ENCODE measurements around the gene CFAP46. TPM values are rescaled to one million over a fixed set of nuclear protein-coding genes. Genes with fewer than 3 reads are reported as not detected.

CFAP46 gene
- total and polyA plus RNA-seq, 2 of the 8 experiments (the other 6 are each of a cell fraction or from before 2014, with no cell fraction given): 2.6 to 4.8 TPM

DNA sequence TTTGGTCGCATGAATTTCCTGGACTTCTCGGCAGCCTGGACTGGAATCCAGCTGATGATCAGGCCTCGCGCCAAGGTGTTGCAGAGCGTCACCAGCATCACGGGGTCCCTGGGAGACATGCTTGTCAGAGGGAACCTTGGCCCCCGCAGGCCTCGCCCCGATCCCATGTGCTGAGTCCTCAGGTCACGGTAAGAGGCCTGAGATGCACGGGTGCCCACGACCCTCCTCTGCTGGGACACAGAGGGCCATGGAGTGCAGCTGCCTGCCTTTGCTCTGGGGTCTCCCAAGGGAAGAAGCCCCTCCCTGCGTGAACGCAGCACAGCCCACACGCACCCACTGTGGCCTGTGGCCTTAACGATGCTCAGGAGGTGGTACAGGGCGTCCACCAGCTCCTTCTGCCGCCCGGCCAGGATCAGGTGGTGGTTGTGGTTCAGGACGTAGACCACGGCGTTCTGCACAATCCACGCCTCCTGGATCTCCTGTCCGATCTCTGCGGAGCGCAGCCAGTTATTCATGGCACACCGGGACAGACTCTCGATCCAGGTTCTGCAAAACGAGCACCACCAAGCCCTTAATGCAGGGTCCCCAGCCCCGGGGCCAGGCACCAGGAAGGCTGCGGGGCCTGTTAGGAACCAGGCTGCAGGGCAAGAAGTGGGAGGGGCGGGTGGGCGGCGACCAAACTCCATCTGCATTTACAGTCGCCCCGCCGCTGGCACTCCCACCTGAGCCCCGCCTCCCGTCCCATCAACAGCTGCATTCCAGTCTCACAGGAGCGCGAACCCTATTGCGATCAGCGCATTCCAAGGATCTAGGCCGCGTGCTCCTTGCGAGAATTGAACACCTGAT is 29.4 kb downstream of the CFAP46 start (continued):
- peak; percentile 90 for TF ChIP-seq E2F6 (IDR thresholded peaks at IDR 0.05)
- TF ChIP-seq TAF7 (optimal IDR thresholded peaks at IDR 0.05; ENCODE audit: borderline replicate concordance, low read depth, low read length): no peak
- 0 out of 2 replicates have a peak, but pooled peaks have one; percentile 24 for TF ChIP-seq TCF12 (IDR thresholded peaks at IDR 0.05; ENCODE audit: low read depth, low read length)
- TF ChIP-seq EGR1 (IDR thresholded peaks at IDR 0.05; ENCODE audit: borderline replicate concordance, low read depth, low read length): 0 out of 2 replicates have a peak, but pooled peaks have one; percentile 29
- TF ChIP-seq PHF8 (conservative IDR thresholded peaks at IDR 0.05; ENCODE audit: low read depth, low read length): no peak
- TF ChIP-seq, protein P1, sequence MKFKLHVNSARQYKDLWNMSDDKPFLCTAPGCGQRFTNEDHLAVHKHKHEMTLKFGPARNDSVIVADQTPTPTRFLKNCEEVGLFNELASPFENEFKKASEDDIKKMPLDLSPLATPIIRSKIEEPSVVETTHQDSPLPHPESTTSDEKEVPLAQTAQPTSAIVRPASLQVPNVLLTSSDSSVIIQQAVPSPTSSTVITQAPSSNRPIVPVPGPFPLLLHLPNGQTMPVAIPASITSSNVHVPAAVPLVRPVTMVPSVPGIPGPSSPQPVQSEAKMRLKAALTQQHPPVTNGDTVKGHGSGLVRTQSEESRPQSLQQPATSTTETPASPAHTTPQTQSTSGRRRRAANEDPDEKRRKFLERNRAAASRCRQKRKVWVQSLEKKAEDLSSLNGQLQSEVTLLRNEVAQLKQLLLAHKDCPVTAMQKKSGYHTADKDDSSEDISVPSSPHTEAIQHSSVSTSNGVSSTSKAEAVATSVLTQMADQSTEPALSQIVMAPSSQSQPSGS (IDR thresholded peaks at IDR 0.05; ENCODE audit: low read length): no peak
